Measurements from ENCODE around the gene TMEM53.

TMEM53 gene

GRCh38 chr1:44644806-44645205, 29.5 kb downstream of the TMEM53 start:
- Histone ChIP-seq H3K27me3 (ENCODE audit: insufficient read depth, low read length) (no peaks in the 10 kb centered on the region), H3K9me3 (ENCODE audit: low read length) (no peaks in the 10 kb centered on the region), H3K4me3 (ENCODE audit: low read length) (no peak overlapping the region), H3K4me1 (ENCODE audit: insufficient read depth, low read length) (peaks cover 2% of the 10 kb centered on the region), H3K36me3 (ENCODE audit: insufficient read depth, low read length) (peaks cover 87% of the 10 kb centered on the region), H2AFZ (ENCODE audit: low read depth, low read length) (no peak overlapping the region)

GRCh38 chr1:44643721-44644334, 30.5 kb downstream of the TMEM53 start:
- Histone ChIP-seq H2AFZ (ENCODE audit: low read depth, low read length) (no peak overlapping the region), H3K27me3 (ENCODE audit: insufficient read depth, low read length) (no peaks in the 10 kb centered on the region), H3K36me3 (ENCODE audit: insufficient read depth, low read length) (peaks cover 84% of the 10 kb centered on the region), H3K9me3 (ENCODE audit: low read length) (no peaks in the 10 kb centered on the region), H3K4me1 (ENCODE audit: insufficient read depth, low read length) (no peaks in the 10 kb centered on the region), H3K4me3 (ENCODE audit: low read length) (no peak overlapping the region)

- H3K4me3 ChIP-seq (ENCODE audit: low read length), result no peak overlapping the region
- no peak overlapping the region for H2AFZ ChIP-seq (ENCODE audit: low read depth, low read length)
- H3K9me3 ChIP-seq (ENCODE audit: low read length), result no peaks in the 10 kb centered on the region
- peaks cover 89% of the 10 kb centered on the region for H3K36me3 ChIP-seq (ENCODE audit: insufficient read depth, low read length)
- no peaks in the 10 kb centered on the region for H3K4me1 ChIP-seq (ENCODE audit: insufficient read depth, low read length)
- H3K27me3 ChIP-seq (ENCODE audit: insufficient read depth, low read length), result no peaks in the 10 kb centered on the region
Measured at GRCh38 chr1:44642925-44643324, 31.4 kb downstream of the TMEM53 start.

- H3K4me1 ChIP-seq (ENCODE audit: insufficient read depth, low read length), result no peaks in the 10 kb centered on the region
- no peak overlapping the region for H2AFZ ChIP-seq (ENCODE audit: low read depth, low read length)
- no peaks in the 10 kb centered on the region for H3K27me3 ChIP-seq (ENCODE audit: insufficient read depth, low read length)
- H3K4me3 ChIP-seq (ENCODE audit: low read length), result no peak overlapping the region
- peaks cover 88% of the 10 kb centered on the region for H3K36me3 ChIP-seq (ENCODE audit: insufficient read depth, low read length)
- no peaks in the 10 kb centered on the region for H3K9me3 ChIP-seq (ENCODE audit: low read length)
Measured at GRCh38 chr1:44642255-44642654, 32.0 kb downstream of the TMEM53 start.

GRCh38 chr1:44641126-44642102, 32.9 kb downstream of the TMEM53 start:
- peaks cover 90% of the 10 kb centered on the region for H3K36me3 ChIP-seq (ENCODE audit: insufficient read depth, low read length)
- no peak overlapping the region for H2AFZ ChIP-seq (ENCODE audit: low read depth, low read length)
- H3K4me1 ChIP-seq (ENCODE audit: insufficient read depth, low read length), result no peaks in the 10 kb centered on the region
- H3K9me3 ChIP-seq (ENCODE audit: low read length), result no peaks in the 10 kb centered on the region
- H3K27me3 ChIP-seq (ENCODE audit: insufficient read depth, low read length), result no peaks in the 10 kb centered on the region
- no peak overlapping the region for H3K4me3 ChIP-seq (ENCODE audit: low read length)

GRCh38 chr1:44640200-44640853, 34.0 kb downstream of the TMEM53 start:
- peaks cover 94% of the 10 kb centered on the region for H3K36me3 ChIP-seq (ENCODE audit: insufficient read depth, low read length)

GRCh38 chr1:44637702-44638411, 36.4 kb downstream of the TMEM53 start:
- Histone ChIP-seq H3K9me3 (ENCODE audit: low read length) (no peaks in the 10 kb centered on the region), H3K36me3 (ENCODE audit: insufficient read depth, low read length) (peaks cover 89% of the 10 kb centered on the region), H2AFZ (ENCODE audit: low read depth, low read length) (no peak overlapping the region), H3K4me3 (ENCODE audit: low read length) (no peak overlapping the region), H3K27me3 (ENCODE audit: insufficient read depth, low read length) (no peaks in the 10 kb centered on the region), H3K4me1 (ENCODE audit: insufficient read depth, low read length) (peaks cover 9% of the 10 kb centered on the region)

More at GRCh38 chr1:44640200-44640853, 34.0 kb downstream of the TMEM53 start:
- H3K9me3 ChIP-seq (ENCODE audit: low read length), result no peaks in the 10 kb centered on the region
- no peak overlapping the region for H3K4me3 ChIP-seq (ENCODE audit: low read length)
- no peak overlapping the region for H2AFZ ChIP-seq (ENCODE audit: low read depth, low read length)
- H3K27me3 ChIP-seq (ENCODE audit: insufficient read depth, low read length), result no peaks in the 10 kb centered on the region
- no peaks in the 10 kb centered on the region for H3K4me1 ChIP-seq (ENCODE audit: insufficient read depth, low read length)

GRCh38 chr1:44636688-44637598, 37.3 kb downstream of the TMEM53 start:
- no peaks in the 10 kb centered on the region for H3K27me3 ChIP-seq (ENCODE audit: insufficient read depth, low read length)
- no peak overlapping the region for H2AFZ ChIP-seq (ENCODE audit: low read depth, low read length)
- H3K4me1 ChIP-seq (ENCODE audit: insufficient read depth, low read length), result peaks cover 15% of the 10 kb centered on the region
- no peaks in the 10 kb centered on the region for H3K9me3 ChIP-seq (ENCODE audit: low read length)
- H3K36me3 ChIP-seq (ENCODE audit: insufficient read depth, low read length), result peaks cover 80% of the 10 kb centered on the region
- H3K4me3 ChIP-seq (ENCODE audit: low read length), result no peak overlapping the region

- no peaks in the 10 kb centered on the region for H3K27me3 ChIP-seq (ENCODE audit: insufficient read depth, low read length)
- H3K4me1 ChIP-seq (ENCODE audit: insufficient read depth, low read length), result peaks cover 18% of the 10 kb centered on the region
- no peak overlapping the region for H2AFZ ChIP-seq (ENCODE audit: low read depth, low read length)
- H3K36me3 ChIP-seq (ENCODE audit: insufficient read depth, low read length), result peaks cover 73% of the 10 kb centered on the region
- H3K9me3 ChIP-seq (ENCODE audit: low read length), result no peaks in the 10 kb centered on the region
- H3K4me3 ChIP-seq (ENCODE audit: low read length), result no peak overlapping the region
Measured at GRCh38 chr1:44636083-44636687, 38.1 kb downstream of the TMEM53 start.

GRCh38 chr1:44635439-44635838, 38.8 kb downstream of the TMEM53 start:
- Histone ChIP-seq H3K27me3 (ENCODE audit: insufficient read depth, low read length) (no peaks in the 10 kb centered on the region), H3K9me3 (ENCODE audit: low read length) (no peaks in the 10 kb centered on the region), H2AFZ (ENCODE audit: low read depth, low read length) (no peak overlapping the region), H3K4me3 (ENCODE audit: low read length) (no peak overlapping the region), H3K4me1 (ENCODE audit: insufficient read depth, low read length) (peaks cover 20% of the 10 kb centered on the region), H3K36me3 (ENCODE audit: insufficient read depth, low read length) (peaks cover 66% of the 10 kb centered on the region)

GRCh38 chr1:44634606-44635189, 39.6 kb downstream of the TMEM53 start:
- H3K4me3 ChIP-seq (ENCODE audit: low read length), result no peak overlapping the region
- peaks cover 20% of the 10 kb centered on the region for H3K4me1 ChIP-seq (ENCODE audit: insufficient read depth, low read length)
- no peaks in the 10 kb centered on the region for H3K27me3 ChIP-seq (ENCODE audit: insufficient read depth, low read length)
- no peak overlapping the region for H2AFZ ChIP-seq (ENCODE audit: low read depth, low read length)
- no peaks in the 10 kb centered on the region for H3K9me3 ChIP-seq (ENCODE audit: low read length)
- H3K36me3 ChIP-seq (ENCODE audit: insufficient read depth, low read length), result peaks cover 63% of the 10 kb centered on the region

Data from neuron (in vitro differentiated cells).